HG02798 (cell line): ENCODE results near the gene TSSK6.

Source experiments
- ATAC-seq: cut with Tn5 transposase; IDR thresholded peaks from one replicate; pipeline ENCODE4 v1.9.1; 2021; ENCODE audit warnings: mild to moderate bottlenecking; ENCODE audit not compliant: unreplicated experiment, poor library complexity

The TSSK6 gene

DNA sequence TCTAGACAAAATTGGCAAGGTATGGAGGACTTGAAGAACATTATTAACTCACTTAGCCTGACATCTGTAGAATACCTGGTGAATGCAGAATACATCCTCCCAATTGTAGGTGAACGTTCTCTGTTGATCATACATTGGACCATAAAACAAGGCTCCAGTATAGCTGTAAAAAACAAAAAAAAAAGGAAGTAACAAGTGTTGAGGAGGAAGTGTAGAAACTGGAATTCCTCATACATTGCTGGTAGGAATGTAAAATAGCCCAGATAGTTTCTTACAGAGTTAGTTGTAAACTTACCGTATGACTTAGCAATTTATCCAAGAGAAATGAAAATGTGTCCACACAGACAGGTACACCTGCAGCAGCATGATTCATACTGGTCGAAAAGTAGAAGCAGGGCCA lies 44.8 kb downstream of the TSSK6 start:
- ATAC-seq: no peak

DNA sequence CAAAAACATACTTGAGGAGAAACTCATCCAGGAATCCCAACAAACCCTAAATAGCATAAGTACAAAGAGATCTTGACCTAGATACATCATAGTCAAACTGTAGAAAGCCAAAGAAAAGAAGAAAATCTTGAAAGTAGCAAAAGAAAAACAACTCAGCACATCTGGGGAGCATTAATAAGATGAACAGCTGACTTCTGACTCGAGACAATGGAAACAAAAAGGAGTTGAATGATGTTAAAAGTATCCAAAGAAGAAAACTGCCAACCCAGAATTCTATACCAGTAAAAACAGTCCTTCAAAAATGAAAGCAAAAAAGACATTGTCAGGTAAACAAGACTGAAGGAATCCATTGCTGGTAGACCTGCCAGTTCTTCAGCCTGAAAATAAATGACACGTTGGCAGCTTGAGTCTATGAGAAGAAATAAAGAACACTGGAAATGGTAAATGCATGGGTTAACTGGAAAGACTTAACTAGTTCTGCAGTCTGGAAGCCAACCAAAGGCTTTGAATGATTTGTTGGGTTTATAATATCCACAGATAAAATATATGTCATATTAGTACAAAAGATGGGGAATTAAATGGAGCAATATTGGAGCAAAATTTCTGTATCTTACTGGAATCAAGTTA lies 46.8 kb downstream of the TSSK6 start:
- ATAC-seq: no peak

GRCh38 chr19:19466201-19466600 lies 49.1 kb downstream of the TSSK6 start:
- ATAC-seq: no peak

DNA sequence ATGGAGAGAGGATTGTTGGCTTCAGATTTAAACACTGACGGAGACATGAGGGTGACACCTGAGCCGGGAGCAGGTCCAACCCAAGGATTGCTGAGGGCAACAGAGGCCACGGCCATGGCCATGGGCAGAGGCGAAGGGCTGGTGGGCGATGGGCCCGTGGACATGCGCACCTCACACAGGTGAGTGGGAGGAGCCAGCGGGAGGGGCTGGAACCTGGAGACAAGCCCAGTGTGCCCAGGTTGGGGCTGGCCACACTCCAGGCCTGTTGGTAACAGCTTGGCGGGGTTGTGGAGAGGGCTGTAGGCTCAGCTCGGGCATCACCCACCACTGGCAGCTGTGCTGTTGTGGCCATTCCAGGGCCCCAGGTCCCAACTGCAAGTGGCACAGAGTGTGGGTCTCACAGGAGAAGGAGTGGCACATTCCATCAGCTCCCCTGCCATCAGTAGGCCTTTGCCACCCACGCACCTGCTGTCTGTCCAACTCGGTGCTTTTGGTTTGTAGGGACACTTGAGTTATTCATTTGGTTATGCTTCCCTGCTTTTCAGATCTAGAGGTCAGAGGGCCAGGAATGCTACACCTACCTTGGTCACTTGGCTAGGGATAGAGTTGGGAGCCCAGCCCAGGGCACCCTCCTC lies 49.8 kb downstream of the TSSK6 start:
- ATAC-seq: no peak

DNA sequence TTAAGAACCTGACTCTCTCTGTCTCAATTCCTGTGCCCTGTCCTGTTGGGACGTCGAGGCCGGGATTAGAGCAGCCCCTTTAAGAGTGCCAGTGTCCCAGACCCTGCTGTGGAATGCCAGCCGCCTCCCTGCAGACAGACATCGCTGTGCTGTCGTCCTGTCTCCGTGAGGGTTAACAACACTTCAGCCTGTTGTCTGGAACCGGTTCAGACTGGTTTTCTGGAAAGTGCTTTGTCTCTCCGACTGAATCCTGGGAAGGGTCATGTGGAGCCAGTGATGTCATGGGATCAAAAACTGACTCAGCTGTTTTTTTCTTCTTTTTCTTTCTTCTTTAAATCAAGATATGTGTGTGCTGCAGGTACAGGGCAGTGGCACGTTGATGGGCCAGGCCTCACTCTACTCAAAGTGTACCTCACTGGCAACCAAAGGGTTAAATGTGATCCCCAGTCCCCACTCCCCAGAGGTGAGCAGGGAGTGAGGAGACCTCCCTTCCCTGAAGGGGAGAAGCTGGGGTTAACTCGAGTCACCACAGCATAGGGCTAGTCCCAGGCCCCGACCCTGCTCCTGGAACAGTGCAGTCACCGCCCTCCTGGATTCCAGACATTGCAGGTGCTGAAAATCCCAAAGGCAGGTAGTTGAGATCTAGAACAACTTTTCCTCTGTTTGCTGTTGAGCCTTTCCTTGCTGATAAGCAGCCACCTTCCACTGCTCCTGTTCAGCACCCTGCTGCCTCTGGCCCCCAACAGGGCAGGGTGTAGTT lies 50.8 kb downstream of the TSSK6 start:
- ATAC-seq: no peak
